SK-N-MC (cell line): ENCODE data around the gene PRDM16.

ENCODE experiments used
- DNase-seq: peaks from one replicate; pipeline ENCODE4 v3.0.0-alpha.2; 2011; ENCODE audit warnings: low read depth, low spot score
- H3K27ac ChIP-seq: fragments of 200-600 bp; sonication (generic); 2 replicates; pipeline ENCODE4 v1.5.1; 2016; ENCODE audit warnings: mixed run types
- H3K36me3 ChIP-seq: fragments of 200-600 bp; sonication (generic); 2 replicates; pipeline ENCODE4 v1.6.1; 2017; ENCODE audit warnings: antibody characterized with exemption, low read length, mixed read lengths; ENCODE audit not compliant: insufficient read depth
- H3K4me3 ChIP-seq: fragments of 200-600 bp; sonication (generic); 2 replicates; pipeline ENCODE4 v1.5.1; 2016
- H3K9ac ChIP-seq: fragments of 200-600 bp; sonication (generic); 2 replicates; pipeline ENCODE4 v1.8.0; 2017; ENCODE audit warnings: mixed run types, mixed read lengths; ENCODE audit not compliant: insufficient read length
- H3K9me3 ChIP-seq: fragments of 200-600 bp; sonication (generic); 2 replicates; pipeline ENCODE4 v1.6.1; 2017; ENCODE audit warnings: low read depth, mild to moderate bottlenecking, antibody characterized with exemption, low read length, moderate library complexity, mixed read lengths
- EZH2 ChIP-seq: fragments of 200-600 bp; sonication (generic); IDR thresholded peaks from one replicate; pipeline ENCODE4 v1.6.1; 2017; ENCODE audit warnings: antibody characterized with exemption
- FOXP2 ChIP-seq: optimal IDR thresholded peaks from 2 replicates; pipeline ENCODE3; 2011; ENCODE audit warnings: mild to moderate bottlenecking, moderate library complexity; ENCODE audit not compliant: insufficient read depth; ENCODE audit errors: extremely low read length, control extremely low read depth
- POLR2AphosphoS5 ChIP-seq: IDR thresholded peaks from 2 replicates; pipeline ENCODE4 v1.6.1; 2012; ENCODE audit warnings: mild to moderate bottlenecking, low read depth, low read length, borderline replicate concordance

The PRDM16 gene

DNA sequence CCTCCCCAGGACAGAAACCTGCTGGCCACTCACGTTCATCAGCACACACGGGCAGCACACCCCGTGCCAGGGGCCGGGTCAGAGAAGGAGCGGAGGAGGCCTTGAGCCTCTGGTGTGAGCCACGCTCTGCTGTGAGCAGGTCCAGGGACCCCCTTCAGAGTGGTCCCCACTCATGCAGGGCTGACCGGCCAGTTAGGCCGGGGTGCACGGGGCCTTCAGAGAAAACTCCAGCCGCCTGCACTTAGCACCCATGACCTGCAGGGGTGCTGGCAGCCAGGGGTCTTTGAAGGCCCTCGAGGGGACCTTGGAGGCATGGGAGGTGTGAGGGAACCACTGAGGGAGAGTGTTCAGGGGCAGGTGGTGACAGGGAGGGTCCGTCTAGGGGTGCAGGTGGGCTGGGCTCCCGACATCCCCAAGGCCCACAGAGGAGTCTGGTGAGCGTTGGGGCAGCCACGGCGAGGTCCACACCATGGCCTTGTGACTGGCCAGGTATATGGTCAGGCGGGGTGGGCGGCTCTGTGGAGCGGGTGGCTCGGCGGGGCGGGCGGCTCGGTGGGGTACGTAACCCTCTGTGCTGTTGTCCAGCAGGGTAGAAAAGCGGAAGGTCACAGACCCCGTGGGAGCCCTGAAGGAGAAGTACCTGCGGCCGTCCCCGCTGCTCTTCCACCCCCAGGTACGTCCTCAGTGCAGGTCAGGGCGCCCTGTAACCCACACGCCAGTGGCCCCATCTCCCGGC, 345.1 kb downstream of the PRDM16 start:
- no peak for DNase-seq
- Histone ChIP-seq H3K27ac (no peak overlapping the region), H3K36me3 (no peaks in the 10 kb centered on the region), H3K9me3 (no peaks in the 10 kb centered on the region), H3K9ac (no peak overlapping the region), H3K4me3 (no peak overlapping the region)
- TF ChIP-seq POLR2AphosphoS5 (no peak), EZH2 (no peak), FOXP2 (no peak)

DNA sequence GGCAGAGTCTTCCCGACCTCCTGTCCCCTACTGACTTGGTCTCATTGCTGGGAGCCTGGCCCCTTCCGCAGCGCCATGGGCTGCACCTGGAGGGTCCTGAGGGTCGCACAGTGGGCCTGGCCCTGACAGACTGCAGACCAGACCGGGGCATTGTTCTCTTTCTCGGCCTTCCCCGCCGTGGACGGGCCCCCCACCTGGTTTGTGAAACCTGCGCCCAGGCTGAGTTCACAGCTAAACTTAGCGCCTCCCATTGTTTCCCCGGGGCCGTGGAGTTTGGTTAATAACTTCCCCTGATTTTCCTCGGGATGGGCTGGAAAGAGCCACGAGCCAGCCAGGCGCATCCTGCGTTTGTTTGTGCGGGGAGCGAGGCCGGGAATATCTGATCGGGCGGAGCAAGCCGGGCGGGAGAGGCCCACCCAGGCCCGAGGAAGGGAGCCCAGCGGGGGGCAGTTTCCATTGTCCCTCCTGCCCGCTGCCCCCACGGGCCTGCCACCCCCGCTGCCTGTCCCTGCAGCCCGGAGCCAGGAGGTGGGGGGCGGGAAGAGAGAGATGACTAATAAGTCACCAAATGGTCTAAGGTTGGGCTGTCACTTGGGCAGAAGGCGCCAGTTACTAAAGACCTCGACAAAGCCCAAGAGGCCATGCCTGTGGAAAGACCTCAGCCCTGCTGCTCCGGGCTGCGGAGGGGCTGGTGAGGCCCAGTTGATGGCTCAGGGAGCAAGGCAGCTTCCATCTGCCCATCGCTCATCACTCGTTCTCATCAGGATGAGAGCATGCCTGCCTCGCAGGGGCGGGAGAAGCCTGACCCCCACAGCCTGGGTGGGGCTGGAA, 346.5 kb downstream of the PRDM16 start:
- H3K36me3 ChIP-seq, result no peaks in the 10 kb centered on the region
- TF ChIP-seq FOXP2 (no peak), POLR2AphosphoS5 (no peak), EZH2 (no peak)
- H3K4me3 ChIP-seq, result no peak overlapping the region
- H3K9me3 ChIP-seq, result no peaks in the 10 kb centered on the region
- H3K9ac ChIP-seq, result no peak overlapping the region
- no peak overlapping the region for H3K27ac ChIP-seq
- no peak for DNase-seq

DNA sequence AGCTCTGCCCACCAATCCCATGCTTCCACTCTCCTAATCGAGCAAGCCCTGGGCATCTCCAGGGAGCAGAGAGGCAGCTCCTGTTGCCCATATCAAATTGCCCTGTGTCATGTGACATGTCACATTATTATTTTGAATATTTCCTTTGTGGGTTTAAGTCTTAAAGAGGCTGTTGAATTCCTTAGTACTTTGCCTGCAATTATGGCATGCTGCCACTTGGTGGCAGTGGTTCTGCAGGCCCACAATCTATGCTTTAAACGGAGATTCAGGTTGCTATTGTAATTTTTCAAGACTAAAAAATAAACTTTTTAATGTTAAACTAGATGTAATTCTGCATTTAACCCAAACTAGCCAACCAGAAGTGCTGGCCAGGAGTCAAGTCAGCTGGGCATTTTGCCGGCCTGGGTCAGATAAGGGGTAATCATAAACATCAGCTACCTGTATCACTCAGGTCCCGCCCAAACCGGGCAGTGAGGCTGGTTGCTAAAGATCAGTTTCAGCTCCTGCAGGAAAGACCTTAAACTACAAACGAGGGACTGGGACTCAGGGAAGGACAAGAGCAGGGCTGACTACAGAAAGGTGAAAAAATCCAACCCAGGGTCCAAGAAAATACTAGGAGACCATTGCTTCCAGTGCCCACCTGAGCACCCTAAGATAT, 348.2 kb downstream of the PRDM16 start:
- no peaks in the 10 kb centered on the region for H3K9me3 ChIP-seq
- DNase-seq, result no peak

DNA sequence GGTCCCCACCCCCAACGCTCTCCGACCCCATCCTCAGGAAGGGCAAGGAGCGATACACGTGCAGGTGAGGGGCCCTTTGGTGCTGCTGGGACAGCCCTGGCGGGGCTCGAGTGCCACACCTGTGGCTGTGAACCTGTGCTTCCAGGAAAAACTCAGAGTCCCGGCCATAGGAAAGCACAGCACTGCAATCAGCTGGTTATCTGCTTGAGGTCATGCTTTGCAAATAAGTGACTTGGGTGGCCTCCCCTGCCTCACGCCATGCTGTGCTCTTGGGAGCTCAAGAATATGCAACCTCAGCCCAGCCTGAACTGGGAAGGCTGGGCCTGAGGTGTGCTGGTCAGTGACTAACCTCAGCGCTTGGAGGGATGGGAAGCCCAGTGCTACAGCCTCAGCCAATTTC, 348.9 kb downstream of the PRDM16 start:
- H3K9me3 ChIP-seq, result no peaks in the 10 kb centered on the region
- TF ChIP-seq FOXP2 (no peak), POLR2AphosphoS5 (no peak), EZH2 (no peak)
- no peaks in the 10 kb centered on the region for H3K36me3 ChIP-seq
- H3K9ac ChIP-seq, result no peak overlapping the region
- no peak for DNase-seq
- H3K4me3 ChIP-seq, result no peak overlapping the region
- no peak overlapping the region for H3K27ac ChIP-seq

More for the DNA sequence above, 348.2 kb downstream of the PRDM16 start:
- TF ChIP-seq EZH2 (no peak), FOXP2 (no peak), POLR2AphosphoS5 (no peak)
- no peaks in the 10 kb centered on the region for H3K36me3 ChIP-seq
- no peak overlapping the region for H3K9ac ChIP-seq
- H3K4me3 ChIP-seq, result no peak overlapping the region
- H3K27ac ChIP-seq, result no peak overlapping the region

DNA sequence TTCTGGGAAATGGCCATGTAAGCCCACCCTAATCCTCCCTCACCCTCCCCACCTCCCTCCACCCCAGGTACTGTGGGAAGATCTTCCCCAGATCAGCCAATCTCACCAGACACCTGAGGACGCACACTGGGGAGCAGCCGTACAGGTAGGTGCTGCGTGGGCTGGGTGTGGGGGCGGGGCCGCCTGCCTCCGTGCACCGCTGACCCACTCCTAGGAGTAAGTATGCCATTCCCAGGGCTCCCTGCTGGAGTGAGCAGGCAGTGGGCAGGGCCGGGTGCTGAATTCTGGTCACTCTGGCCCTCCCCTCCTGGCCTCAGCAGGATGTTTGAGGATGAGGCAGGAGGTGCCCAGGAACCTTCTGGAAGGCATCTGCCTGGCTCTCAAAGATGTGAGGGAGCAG, 349.6 kb downstream of the PRDM16 start:
- TF ChIP-seq FOXP2 (no peak), POLR2AphosphoS5 (no peak), EZH2 (no peak)

DNA sequence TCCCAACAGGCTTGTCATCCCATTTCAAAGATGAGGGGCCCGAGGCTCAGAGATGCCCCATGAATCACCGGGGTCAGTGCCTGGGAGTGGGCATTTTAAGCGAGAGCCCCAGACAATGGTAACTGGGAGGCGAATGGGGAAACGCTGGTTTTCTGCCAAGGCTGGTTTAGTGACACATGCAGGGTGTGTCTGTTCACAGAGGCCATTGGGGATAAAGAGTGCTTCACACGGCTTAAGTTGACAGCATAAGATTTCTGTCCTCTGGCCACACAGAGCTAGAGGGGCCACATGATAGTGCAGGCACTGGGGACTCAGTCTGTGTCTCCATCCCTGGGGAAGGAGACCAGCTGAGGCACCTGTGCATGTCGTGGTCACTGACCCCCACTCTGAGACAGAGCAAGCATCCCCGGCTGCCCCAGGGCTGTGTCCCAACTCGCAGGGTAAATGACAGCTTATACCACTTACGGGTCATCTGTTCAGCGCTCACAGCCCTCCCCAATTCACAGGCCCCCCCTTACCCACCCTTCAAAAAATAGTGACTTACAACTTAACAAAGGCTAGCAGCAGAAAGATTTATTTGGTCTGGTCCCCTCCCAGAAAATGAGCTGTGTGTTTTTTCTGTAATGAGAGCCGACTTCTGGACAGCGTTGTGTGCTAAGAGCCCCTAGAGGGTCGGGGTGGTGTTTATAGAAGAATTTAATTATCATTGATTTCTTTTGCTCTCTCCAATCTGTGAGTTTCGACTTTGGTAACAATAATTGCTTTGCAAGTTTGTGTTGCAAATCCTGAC, 350.6 kb downstream of the PRDM16 start:
- Histone ChIP-seq H3K4me3 (no peak overlapping the region), H3K9ac (no peak overlapping the region), H3K36me3 (no peaks in the 10 kb centered on the region), H3K27ac (no peak overlapping the region), H3K9me3 (no peaks in the 10 kb centered on the region)
- TF ChIP-seq FOXP2 (no peak), POLR2AphosphoS5 (no peak), EZH2 (no peak)
- DNase-seq, result no peak

More for the DNA sequence above, 349.6 kb downstream of the PRDM16 start:
- Histone ChIP-seq H3K27ac (no peak overlapping the region), H3K36me3 (no peaks in the 10 kb centered on the region), H3K4me3 (no peak overlapping the region), H3K9me3 (no peaks in the 10 kb centered on the region), H3K9ac (no peak overlapping the region)
- no peak for DNase-seq

DNA sequence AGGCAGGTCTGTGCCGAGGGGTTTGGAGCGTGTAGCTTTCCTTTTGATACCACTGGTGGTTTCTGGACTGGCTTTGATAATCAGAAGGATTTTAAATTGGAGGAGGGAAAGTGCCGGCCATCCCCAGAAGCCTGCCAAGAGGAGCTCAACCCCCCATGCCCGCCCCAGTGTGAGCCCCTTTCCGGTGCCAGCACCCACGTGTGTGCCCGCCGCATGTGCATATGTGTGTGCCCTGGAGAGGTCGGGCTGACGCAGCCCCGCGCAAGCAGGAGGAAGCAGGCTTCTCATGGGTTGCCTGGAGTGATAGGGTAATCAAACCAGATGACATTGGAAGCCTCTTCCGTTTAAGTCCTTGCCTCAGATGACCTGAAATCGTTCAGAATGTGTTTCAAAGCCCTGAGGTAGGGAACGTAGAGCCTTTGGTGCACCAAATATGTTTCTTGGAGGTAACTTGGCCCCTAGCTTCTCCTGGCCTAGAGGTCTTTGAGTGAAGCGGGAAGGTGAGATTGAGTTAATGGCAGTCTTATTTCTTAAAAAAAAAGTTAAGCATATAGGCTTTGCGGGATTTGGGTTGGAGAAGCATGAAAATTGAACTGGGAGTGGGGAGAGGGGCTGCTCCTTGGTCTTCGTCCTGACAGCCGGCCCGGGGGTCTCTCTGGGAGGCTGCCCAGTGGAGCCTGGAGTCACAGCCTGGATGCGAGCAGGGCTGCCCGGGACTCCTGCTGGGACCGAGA, 351.4 kb downstream of the PRDM16 start:
- Histone ChIP-seq H3K36me3 (no peaks in the 10 kb centered on the region), H3K9ac (no peak overlapping the region), H3K4me3 (no peak overlapping the region), H3K27ac (no peak overlapping the region), H3K9me3 (no peaks in the 10 kb centered on the region)
- DNase-seq, result no peak
- TF ChIP-seq FOXP2, result no peak
- TF ChIP-seq POLR2AphosphoS5, result no peak
- TF ChIP-seq EZH2, result no peak

DNA sequence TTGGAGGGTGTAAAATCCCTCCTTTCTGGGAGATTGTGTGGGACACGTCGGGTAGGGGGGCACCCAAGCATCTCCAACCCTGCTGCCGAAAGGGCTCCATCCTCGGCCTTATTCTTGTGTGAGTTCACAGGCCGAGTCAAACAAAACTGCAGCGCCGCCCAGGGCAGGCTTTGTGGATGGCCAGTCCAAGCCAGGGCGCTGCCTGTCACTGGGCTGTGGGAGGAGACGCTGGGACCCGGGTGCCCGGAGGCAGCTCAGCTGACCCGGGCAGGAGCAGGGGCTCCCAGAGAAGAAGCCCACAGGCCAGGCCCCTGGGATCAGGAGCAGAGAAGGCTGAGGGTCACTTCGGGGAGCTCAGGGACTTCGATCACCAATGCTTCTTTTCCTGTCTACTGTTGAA, 353.6 kb downstream of the PRDM16 start:
- no peak overlapping the region for H3K9ac ChIP-seq
- no peaks in the 10 kb centered on the region for H3K9me3 ChIP-seq
- no peak overlapping the region for H3K4me3 ChIP-seq
- H3K27ac ChIP-seq, result no peak overlapping the region
- TF ChIP-seq FOXP2, result no peak
- no peak for TF ChIP-seq POLR2AphosphoS5
- no peak for TF ChIP-seq EZH2
- no peak for DNase-seq
- no peaks in the 10 kb centered on the region for H3K36me3 ChIP-seq
